HT1080 (cell line): ENCODE results near the gene CAMSAP3. TPM values are rescaled to one million over a fixed set of nuclear protein-coding genes. Genes with fewer than 3 reads are reported as not detected.
"Not testable (repeated sequence)": the region's sequence is repeated elsewhere in the genome, so short reads cannot be mapped to it uniquely, and the experiment has no call there.

Source experiments
- DNase-seq: peaks from one replicate; pipeline ENCODE4 v3.0.0-alpha.2; 2015; ENCODE audit warnings: low read depth
- total RNA-seq: library from RNA; depleted of rRNA; stranded (reverse); fragments of >200 nt; shearing (Covaris generic); gene quantifications from 2 replicates; pipeline ENCODE4 v1.2.3, GENCODE V29; 2014

CAMSAP3 gene
- total RNA-seq, 1 experiment from 2014 or later = not detected

DNA sequence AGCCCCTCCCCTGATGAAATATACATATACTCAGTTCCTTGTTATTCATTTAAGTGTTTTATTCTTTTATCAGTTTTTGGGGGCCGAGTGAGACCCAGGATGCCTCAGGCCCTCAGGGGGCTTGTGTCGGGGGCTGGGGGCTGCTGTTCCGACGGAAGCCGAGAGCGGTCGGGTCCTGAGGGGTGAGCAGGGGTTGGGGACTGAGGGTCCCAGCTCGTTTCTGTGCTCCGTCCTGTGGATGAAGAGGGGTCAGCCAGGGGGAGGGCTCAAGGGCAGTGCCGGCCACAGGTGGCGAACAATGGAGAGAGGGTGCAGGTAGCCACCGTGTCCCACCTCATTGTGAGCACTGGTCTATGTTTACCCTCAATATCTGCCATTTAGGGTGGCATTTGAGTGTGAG lies 35.9 kb downstream of the CAMSAP3 start:
- DNase-seq = no peak

DNA sequence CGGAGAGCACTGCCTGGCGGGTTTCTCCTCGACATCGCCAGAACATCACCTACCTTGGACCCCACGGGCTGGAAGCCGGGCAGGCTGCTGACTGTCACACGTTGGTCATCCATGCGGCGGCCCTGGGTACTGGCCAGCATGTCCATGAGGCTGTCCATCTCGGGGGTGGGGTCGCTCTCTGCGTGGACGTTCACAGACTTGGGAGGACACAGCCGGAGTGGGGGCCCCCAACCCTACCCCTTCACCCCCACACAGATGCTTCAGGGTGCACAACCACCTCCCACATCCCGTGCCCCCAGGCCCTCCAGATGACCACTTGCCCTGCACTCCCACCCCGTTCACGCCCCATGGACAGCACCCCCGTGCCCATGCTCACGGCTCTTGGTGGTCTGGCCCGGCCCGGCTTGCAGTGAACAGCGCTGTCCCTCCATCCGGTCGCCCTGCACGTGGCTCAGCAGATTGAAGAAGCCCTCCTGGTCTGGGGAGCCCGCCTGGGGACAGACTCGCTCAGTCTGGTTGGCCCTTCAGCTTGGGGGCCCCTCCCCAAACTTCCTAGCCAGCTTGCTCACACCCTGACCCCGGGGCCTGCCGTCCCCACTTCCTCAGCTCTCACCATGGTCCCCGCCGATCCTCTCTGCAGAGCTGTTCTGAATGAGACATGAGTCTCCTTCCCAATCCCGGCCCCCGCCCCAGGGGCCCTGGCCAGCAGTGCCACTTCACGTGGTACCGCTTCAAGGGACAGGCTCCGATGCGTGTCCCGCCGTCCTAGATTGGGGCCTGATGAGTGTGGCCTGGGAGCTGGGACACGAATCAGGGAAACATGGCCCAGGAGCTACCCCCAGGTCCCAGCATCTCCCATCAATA lies 36.9 kb downstream of the CAMSAP3 start:
- DNase-seq = no peak

DNA sequence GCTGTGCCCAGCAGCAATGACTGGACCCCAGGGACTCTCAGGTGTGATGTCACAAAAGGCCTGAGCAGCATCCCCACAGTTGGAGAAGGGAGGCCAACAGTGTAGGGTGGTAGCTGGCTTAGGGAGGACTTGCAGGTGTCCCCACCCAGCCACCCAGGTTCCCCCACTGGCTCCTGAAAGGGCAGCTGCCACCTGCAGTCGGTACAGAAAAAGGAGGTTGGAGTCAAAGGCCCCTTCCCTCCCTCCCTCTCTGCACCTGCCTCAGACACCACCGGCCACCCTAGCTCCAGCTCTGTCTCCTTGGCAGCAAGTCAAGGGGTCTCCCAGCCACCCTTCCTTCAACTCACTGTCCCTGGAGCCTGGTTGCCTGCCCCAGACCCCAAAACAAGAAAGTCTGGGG lies 38.0 kb downstream of the CAMSAP3 start, which contains the start of gene PCP2:
PCP2 (minus strand) TSS at position 22 of the 400 bp plus-strand sequence. CDS start 262 bp downstream, outside the sequence.
- no peak for DNase-seq

DNA sequence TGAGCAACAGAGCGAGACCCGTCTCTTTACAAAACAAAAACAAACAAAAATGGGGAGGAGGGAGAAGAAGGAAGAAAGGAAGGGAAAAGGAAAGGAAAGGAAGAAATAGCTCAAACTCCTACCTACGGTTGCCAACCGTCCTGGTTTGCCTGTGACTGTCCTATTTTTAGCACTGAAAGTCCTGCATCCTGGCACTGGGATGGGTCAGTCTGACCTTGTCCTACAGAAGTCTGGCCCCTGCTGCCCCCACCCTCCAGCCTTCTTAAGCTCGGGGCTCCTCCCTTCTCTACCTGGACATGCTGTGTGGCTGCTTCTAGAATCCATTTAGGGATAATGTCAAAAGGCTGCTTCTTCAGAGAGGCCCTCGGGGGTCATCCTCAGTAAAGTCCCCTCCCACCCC lies 40.0 kb downstream of the CAMSAP3 start:
- DNase-seq = no peak

DNA sequence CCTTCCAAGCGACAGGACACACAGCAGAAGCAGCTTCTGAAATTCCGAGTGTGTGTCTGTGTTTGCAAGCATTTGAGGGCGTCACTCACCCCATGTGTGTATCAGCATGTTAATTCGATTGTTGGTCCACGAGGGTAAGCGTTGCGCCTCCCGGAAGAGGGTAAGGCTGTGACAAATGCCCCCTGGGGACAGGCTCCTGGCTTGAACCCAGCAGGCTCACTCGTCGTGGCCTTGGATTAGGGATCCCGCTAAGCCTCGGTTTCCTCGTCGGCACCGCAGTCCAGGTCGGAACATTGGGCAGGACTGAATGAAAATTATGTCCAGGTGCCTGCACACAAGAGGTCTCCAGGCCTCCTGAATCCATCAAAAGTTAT lies 40.6 kb downstream of the CAMSAP3 start:
- DNase-seq = no peak

DNA sequence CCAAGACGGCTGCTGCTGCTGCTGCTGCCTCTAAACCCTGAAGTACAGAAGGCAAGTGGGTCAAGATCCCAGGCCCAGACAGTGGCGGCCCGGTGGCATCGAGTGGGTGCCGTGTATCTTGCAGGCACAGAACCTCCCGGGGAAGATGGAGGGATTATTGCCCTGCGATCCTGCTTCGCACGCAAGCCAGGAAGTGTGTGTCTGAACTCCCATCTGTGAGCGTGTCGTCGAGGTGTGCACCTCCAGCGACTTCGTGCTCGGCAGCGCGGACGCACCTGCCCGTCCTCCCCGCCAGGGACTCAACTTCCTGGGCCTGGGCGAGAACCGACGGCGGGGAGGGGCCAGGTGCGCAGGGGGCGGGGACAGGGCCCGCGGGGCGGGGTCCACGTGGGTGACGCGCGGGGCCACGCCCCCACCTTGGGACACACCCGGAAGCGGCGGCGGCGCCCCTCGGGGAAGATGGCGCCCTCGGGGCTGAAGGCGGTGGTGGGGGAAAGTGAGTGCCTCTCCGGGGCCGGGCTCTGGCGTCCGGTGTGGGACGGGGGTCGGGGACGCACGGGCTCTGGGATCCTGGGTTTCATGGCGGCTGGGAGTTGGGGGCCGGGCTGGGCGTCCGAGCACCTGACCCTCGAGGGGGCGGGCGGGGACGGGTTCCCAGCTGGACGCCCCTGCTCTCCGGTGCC lies 41.2 kb downstream of the CAMSAP3 start, which contains the start of gene STXBP2:
STXBP2 (plus strand) TSS at position 420 of the 683 bp plus-strand sequence; CDS start at position 460, 40 bp downstream.
- no peak for DNase-seq

DNA sequence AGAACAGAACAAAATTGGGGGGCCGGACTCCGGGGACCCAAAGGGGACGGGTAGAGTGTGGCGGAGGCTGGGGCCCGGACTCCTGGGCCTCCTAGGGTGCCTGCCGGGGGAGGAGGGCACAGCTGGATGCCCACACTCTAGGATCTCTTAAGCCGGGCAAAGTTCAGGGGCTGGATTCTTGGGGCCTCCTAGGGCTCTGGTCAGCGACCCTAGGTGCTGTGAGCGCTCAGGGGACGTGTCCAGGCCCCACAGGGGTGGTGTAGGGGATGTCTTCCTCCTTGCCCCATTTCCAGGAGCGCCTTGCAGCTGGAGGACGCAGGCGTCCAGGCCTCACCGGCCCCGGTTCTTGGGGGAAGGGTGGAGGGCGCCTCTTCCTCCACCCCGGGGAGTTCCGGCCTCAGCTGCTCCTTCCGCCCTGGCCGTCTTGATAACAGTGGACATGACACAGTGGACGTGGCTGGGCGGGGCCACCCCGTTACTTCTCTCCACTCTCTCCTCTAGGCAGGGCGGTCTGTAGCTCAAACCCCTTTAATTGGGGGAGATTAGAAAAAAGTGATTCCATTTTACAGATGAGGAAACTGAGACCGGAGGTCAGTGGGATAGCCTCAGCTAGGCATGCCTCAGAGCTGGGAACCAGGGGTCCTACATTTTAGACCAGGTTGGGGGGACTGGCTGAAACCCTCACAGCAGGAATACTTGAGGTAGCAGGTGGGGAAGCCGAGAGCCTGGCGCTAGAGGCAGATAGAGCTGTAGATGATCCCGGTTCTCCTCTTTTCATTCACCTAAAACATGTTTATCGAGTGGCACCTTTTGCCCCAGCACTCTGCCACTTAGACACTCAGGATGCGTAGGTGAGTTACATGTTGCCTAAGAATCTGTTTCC lies 42.0 kb downstream of the CAMSAP3 start:
- DNase-seq = no peak

DNA sequence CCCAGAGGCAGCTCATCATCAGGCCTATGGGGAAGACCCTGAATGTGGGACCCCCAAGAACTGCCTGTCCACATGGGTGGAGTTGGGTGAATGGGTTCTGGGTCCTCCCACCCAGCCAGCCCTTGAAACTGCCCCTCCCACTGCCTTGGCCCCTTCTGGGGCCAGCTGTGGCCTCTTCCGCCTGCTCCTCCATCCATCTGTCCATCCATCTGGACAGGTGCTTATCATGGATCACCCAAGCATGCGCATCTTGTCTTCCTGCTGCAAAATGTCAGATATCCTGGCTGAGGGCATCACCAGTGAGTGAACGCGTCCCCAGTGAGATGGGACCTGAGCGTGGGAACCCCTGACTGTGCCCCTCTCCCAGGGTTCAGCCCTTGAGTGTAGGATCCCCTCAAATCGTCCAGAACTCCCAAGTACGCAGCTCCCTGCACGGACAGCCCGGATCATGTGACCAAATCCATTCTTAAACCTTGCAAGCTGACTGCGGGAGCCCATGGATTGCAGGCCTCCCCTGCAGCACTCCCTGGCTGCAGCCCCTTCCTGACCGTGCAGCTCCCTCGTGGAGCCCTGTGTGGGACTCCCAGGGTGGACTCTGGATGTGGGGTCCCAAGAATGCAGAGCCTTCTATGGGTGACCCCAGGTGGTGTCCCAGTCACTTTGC lies 43.3 kb downstream of the CAMSAP3 start:
- no peak for DNase-seq

DNA sequence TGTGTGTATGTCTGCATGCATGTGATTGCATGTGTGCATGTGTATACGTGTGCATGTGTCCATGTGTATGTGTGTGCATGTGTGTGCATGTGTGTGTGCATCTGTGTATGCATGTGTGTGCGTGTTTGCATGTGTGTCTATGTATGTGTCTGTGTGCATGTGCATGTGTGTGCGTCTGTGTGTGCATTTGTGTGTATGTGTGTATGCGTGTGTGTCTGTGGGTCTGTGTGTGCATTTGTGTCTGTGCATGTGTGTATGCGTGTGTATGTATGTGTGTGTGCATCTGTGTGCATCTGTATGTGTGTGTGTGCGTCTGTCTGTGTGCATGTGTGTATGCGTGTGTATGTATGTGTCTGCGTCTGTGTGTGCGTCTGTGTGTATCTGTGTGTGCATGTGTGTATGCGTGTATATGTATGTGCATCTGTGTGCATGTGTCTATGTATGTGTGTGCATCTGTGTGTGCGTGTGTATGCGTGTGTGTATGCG lies 44.2 kb downstream of the CAMSAP3 start:
- DNase-seq = no peak

DNA sequence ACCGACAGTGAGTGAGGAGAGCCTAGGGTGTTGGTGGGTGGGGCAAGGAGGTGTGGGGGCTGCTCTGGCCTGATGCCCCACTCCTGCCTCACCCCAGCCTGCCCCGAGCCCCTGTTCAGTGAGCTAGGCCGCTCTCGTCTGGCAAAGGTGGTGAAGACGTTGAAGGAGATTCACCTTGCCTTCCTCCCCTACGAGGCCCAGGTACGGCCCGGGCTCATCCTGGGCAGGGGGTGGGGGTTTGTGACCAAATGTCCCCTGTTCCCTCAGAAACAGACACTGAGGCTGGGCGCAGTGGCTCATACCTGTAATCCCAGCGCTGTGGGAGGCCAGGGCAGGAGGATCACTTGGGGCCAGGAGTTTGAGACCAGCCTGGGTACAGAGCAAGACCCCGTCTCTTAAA lies 45.1 kb downstream of the CAMSAP3 start:
- no peak for DNase-seq

DNA sequence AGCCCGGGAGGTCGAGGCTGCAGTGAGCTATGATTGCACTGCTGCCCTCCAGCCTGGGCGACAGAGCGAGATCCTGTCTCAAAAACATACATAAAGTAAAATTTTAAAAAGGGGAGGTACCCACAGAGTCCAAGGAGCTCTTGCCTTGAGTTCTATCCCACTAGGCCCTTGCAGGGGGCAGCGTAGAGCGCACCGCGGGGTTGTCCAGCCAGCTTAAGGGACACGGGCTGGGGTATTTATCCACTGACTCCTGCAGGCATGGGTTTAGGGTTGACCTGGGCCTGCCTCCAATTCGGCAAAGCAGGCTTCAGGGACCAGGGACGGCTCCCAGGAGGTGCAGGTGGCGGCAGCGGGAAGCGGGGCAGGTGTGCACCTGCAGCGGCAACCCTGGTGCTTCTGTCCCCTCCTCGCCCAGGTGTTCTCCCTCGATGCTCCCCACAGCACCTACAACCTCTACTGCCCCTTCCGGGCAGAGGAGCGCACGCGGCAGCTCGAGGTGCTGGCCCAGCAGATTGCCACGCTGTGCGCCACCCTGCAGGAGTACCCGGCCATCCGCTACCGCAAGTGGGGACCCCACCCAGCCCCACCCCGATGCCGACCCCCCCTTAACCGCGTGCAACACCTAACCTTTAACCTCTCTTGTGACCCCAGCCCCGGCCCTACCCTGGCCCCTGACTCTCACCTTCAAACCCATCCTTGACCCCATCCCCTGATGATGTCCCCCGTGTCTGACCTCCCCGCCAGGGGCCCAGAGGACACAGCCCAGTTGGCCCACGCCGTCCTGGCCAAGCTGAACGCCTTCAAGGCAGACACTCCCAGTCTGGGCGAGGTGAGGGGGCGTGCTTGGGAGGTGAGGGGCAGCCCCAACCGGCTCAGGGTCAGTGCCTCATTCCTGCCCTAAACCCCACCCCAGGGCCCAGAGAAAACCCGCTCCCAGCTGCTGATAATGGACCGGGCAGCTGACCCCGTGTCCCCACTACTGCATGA lies 45.9 kb downstream of the CAMSAP3 start:
- no peak for DNase-seq

DNA sequence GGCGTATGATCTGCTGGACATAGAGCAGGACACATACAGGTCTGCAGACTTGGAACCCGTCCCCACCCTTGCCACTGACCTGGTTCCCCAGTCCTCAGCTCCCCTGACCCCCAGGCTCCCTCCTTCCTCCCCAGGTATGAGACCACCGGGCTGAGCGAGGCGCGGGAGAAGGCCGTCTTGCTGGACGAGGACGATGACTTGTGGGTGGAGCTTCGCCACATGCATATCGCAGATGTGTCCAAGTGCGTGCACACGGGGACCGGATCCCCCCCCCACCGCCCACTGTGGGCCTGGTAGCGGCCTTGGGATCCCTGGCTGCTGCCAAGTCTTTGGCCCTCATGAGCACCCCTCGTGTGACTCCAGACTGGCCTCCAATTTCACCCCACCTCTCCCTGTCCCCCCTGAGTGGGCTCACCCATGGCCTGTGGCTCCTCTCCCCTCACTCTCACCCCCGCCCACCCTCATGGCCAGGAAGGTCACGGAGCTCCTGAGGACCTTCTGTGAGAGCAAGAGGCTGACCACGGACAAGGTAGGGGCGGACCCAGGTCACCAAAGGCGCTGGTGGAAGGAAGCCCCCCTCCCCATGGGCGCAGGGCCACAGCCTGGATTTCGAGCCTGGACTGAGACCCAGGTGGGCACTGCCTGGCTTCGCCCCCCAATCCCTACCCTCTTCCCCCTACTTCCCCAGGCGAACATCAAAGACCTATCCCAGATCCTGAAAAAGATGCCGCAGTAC lies 46.8 kb downstream of the CAMSAP3 start:
- DNase-seq = no peak

DNA sequence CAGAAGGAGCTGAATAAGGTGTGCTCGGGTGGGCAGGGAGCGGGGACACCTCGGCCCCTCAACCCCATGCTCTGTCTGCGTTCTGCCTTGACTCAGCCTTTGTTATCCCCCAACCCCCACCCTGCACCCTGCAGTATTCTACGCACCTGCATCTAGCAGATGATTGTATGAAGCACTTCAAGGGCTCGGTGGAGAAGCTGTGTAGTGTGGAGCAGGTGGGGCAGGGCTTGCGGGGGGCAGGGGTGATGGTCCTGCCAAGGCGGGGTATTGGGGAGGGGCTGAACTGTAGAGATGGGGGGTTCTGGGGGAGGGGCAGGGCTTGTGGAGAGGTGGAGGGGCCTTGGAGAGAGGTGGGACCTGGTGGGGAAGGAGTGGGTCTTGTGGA lies 47.4 kb downstream of the CAMSAP3 start:
- no peak for DNase-seq

DNA sequence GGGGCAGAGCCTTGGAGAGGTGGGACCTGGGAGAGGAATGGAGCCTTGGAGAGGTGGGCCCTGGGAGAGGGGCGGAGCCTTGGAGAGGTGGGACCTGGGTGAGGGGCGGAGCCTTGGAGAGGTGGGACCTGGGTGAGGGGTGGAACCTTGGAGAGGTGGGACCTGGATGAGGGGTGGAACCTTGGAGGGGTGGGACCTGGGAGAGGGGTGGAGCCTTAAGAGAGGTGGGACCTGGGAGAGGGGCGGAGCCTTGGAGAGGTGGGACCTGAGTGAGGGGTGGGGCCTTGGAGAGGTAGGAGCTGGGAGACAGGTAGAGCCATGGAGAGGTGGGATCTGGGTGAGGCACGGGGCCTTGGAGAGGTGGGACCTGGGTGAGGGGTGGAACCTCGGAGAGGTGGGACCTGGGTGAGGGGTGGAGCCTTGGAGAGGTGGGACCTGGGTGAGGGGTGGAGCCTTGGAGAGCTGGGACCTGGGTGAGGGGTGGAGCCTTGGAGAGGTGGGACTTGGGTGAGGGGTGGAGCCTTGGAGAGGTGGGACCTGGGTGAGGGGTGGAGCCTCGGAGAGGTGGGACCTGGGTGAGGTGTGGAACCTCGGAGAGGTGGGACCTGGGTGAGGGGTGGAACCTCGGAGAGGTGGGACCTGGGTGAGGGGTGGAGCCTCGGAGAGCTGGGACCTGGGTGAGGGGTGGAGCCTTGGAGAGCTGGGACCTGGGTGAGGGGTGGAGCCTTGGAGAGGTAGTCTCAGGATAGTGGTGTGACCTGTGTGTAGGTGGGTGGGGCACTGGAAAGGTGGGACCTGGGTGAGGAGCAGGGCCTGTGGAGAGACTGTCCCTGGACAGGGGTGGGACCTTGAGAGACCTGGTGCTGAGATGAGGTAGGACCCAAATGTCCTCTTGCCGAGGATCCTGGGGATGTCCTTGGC lies 48.2 kb downstream of the CAMSAP3 start:
- DNase-seq = not testable (repeated sequence)

DNA sequence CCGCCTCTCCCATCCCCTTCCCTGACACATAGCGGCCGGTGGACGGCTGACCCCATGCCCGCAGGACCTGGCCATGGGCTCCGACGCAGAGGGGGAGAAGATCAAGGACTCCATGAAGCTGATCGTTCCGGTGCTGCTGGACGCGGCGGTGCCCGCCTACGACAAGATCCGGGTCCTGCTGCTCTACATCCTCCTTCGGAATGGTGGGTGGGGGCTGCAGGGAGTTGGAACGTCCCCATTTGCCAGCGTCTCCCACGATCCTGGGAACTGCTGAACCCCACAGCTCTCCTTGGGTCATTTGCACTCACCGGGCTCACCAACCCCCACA lies 48.9 kb downstream of the CAMSAP3 start:
- no peak for DNase-seq

DNA sequence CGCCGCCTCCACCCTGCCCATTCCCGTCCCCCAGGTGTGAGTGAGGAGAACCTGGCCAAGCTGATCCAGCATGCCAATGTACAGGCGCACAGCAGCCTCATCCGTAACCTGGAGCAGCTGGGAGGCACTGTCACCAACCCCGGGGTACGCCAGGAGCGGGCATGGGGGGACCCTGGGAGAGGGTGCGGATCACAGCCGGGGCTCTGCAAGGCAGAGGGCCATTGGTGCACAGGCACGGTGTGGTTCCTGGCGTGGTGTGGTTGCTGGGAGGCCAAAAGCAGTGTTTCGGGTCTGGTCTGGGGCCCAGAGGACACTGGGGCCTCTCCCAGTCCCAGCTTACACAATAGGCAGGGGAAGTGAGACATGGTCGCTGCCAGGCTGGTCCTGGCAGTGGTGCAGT lies 49.5 kb downstream of the CAMSAP3 start:
- DNase-seq = no peak

DNA sequence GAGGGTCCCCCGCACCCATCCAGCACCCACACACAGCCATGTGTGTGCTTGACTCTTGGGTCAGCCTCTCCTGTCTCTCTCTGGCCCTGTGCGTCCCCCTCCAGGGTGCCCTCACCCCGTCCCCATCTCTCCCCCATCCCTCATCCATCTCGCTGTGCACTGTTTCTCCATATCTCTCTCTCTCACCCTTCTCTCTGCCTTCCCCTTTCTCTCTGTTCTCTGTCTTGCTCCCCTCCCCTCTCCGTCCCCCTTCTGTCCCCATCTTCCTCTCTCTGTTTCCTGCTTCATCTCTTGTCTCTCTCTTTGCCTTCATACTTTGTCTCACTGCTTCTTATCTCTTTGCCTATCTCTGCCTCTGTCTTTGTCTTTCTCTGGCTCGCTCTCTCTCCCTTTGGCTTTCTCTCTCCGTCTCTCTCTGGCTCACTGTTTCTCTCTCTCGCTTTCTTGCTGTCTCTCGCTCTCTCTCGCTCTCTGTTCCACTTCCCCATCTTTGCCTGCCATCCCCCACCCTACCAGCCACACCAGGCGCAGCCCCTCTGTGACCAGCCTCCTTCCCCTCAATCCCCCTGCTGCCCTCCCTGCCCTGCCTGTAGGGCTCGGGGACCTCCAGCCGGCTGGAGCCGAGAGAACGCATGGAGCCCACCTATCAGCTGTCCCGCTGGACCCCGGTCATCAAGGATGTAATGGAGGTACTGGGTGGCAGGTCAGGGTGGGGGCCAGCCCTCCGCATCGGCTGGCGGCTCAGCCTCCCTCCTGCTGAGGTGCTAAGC lies 50.2 kb downstream of the CAMSAP3 start:
- no peak for DNase-seq

DNA sequence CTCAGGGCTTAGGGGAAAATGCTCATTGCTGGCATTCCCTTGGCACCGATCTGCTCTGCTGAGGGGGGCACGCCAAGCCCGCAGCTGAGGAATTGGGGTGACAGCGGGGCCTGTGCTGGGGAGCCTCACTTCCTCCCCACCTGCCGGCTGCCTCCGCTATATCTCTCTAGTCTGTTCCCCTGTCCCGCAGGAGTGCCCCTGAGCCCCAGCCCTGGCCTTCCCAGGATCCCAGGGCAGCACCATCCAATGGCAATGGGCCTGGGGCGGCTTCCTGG lies 50.7 kb downstream of the CAMSAP3 start:
- no peak for DNase-seq
